ENCODE results near the gene XRCC6.

GRCh38 chr22:41659941-41660340, 38.8 kb downstream of the XRCC6 start:
- TF ChIP-seq, protein P1, sequence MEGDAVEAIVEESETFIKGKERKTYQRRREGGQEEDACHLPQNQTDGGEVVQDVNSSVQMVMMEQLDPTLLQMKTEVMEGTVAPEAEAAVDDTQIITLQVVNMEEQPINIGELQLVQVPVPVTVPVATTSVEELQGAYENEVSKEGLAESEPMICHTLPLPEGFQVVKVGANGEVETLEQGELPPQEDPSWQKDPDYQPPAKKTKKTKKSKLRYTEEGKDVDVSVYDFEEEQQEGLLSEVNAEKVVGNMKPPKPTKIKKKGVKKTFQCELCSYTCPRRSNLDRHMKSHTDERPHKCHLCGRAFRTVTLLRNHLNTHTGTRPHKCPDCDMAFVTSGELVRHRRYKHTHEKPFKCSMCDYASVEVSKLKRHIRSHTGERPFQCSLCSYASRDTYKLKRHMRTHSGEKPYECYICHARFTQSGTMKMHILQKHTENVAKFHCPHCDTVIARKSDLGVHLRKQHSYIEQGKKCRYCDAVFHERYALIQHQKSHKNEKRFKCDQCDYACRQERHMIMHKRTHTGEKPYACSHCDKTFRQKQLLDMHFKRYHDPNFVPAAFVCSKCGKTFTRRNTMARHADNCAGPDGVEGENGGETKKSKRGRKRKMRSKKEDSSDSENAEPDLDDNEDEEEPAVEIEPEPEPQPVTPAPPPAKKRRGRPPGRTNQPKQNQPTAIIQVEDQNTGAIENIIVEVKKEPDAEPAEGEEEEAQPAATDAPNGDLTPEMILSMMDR (IDR thresholded peaks at IDR 0.05) = no peak
- no peak for TF ChIP-seq POLR2A (IDR thresholded peaks at IDR 0.05)

All from Peyer's patch (tissue), 4 donors.